ENCODE results near the gene ARHGEF19.
"Not testable (repeated sequence)": the region's sequence is repeated elsewhere in the genome, so short reads cannot be mapped to it uniquely, and the experiment has no call there.

The ARHGEF19 gene

GRCh38 chr1:16243936-16244649 is 31.6 kb upstream of the ARHGEF19 start:
- DNase-seq (ENCODE audit: low spot score), result peak; percentile 83

GRCh38 chr1:16243215-16243610 is 30.8 kb upstream of the ARHGEF19 start:
- no peak for DNase-seq (ENCODE audit: low spot score)

GRCh38 chr1:16242556-16243214 is 30.2 kb upstream of the ARHGEF19 start:
- no peak for DNase-seq (ENCODE audit: low spot score)

- no peak for DNase-seq (ENCODE audit: low spot score)
Observed at GRCh38 chr1:16241221-16241708, 28.8 kb upstream of the ARHGEF19 start.

GRCh38 chr1:16239972-16240491 is 27.6 kb upstream of the ARHGEF19 start:
- no peak for DNase-seq (ENCODE audit: low spot score)

- no peak for DNase-seq (ENCODE audit: low spot score)
Observed at GRCh38 chr1:16237343-16237830, 24.9 kb upstream of the ARHGEF19 start.

- peak; percentile 91 for DNase-seq (ENCODE audit: low spot score)
Observed at GRCh38 chr1:16236511-16237342, 24.3 kb upstream of the ARHGEF19 start, which contains the start of gene CPLANE2. CPLANE2 (minus strand) TSS chr1:16237183; CDS start chr1:16236742, 441 bp downstream.

GRCh38 chr1:16235944-16236510 is 23.6 kb upstream of the ARHGEF19 start:
- DNase-seq (ENCODE audit: low spot score), result no peak

GRCh38 chr1:16235347-16235746 is 22.9 kb upstream of the ARHGEF19 start:
- DNase-seq (ENCODE audit: low spot score), result no peak

- DNase-seq (ENCODE audit: low spot score), result no peak
Observed at GRCh38 chr1:16233431-16233830, 21.0 kb upstream of the ARHGEF19 start.

- DNase-seq (ENCODE audit: low spot score), result no peak
Observed at GRCh38 chr1:16232316-16232710, 19.9 kb upstream of the ARHGEF19 start.

GRCh38 chr1:16231331-16232315 is 19.2 kb upstream of the ARHGEF19 start:
- no peak for DNase-seq (ENCODE audit: low spot score)

GRCh38 chr1:16230744-16231143 is 18.3 kb upstream of the ARHGEF19 start:
- DNase-seq (ENCODE audit: low spot score), result no peak

- DNase-seq (ENCODE audit: low spot score), result no peak
Observed at GRCh38 chr1:16229976-16230740, 17.7 kb upstream of the ARHGEF19 start.

GRCh38 chr1:16226490-16227179 is 14.2 kb upstream of the ARHGEF19 start:
- no peak for DNase-seq (ENCODE audit: low spot score)

GRCh38 chr1:16226129-16226489 is 13.7 kb upstream of the ARHGEF19 start:
- DNase-seq (ENCODE audit: low spot score), result no peak

- DNase-seq (ENCODE audit: low spot score), result no peak
Observed at GRCh38 chr1:16224472-16224871, 12.0 kb upstream of the ARHGEF19 start.

GRCh38 chr1:16222716-16223115 is 10.3 kb upstream of the ARHGEF19 start:
- DNase-seq (ENCODE audit: low spot score), result not testable (repeated sequence)

GRCh38 chr1:16221499-16221898 is 9.0 kb upstream of the ARHGEF19 start:
- DNase-seq (ENCODE audit: low spot score), result no peak
